ENCODE results near the gene SMIM1. TPM values are rescaled to one million over a fixed set of nuclear protein-coding genes. Genes with fewer than 3 reads are reported as not detected.

The SMIM1 gene
- total RNA-seq, 6 donors from 2014 or later: 2.8 to 20.8 (median 13.5) TPM

GRCh38 chr1:3772027-3772714 lies 378 bp upstream of the SMIM1 start:
- Histone ChIP-seq H3K27me3 (no peaks in the 10 kb centered on the region), H3K9me3 (no peaks in the 10 kb centered on the region), H3K27ac (peak overlapping the region; percentile 61 to 74 (median 70)), H3K4me1 (peaks cover 26 to 58% (median 47%) of the 10 kb centered on the region in 4 donors), H3K36me3 (no peaks in the 10 kb centered on the region), H3K4me3 (peak overlapping the region; percentile 54 to 78 (median 64))
- 0 to 2% methylated on average over 10 of the region's 61 CpGs for WGBS, 2 donors
- ATAC-seq (ENCODE audit: low FRiP score in 2 of 2): peak; percentile 84 to 89
- DNase-seq: peak; percentile 95 to 96
- TF ChIP-seq, protein P1, sequence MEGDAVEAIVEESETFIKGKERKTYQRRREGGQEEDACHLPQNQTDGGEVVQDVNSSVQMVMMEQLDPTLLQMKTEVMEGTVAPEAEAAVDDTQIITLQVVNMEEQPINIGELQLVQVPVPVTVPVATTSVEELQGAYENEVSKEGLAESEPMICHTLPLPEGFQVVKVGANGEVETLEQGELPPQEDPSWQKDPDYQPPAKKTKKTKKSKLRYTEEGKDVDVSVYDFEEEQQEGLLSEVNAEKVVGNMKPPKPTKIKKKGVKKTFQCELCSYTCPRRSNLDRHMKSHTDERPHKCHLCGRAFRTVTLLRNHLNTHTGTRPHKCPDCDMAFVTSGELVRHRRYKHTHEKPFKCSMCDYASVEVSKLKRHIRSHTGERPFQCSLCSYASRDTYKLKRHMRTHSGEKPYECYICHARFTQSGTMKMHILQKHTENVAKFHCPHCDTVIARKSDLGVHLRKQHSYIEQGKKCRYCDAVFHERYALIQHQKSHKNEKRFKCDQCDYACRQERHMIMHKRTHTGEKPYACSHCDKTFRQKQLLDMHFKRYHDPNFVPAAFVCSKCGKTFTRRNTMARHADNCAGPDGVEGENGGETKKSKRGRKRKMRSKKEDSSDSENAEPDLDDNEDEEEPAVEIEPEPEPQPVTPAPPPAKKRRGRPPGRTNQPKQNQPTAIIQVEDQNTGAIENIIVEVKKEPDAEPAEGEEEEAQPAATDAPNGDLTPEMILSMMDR (IDR thresholded peaks at IDR 0.05): no peak
- TF ChIP-seq POLR2A (IDR thresholded peaks at IDR 0.05): peak in 1 of 4 donors; percentile 38

DNA sequence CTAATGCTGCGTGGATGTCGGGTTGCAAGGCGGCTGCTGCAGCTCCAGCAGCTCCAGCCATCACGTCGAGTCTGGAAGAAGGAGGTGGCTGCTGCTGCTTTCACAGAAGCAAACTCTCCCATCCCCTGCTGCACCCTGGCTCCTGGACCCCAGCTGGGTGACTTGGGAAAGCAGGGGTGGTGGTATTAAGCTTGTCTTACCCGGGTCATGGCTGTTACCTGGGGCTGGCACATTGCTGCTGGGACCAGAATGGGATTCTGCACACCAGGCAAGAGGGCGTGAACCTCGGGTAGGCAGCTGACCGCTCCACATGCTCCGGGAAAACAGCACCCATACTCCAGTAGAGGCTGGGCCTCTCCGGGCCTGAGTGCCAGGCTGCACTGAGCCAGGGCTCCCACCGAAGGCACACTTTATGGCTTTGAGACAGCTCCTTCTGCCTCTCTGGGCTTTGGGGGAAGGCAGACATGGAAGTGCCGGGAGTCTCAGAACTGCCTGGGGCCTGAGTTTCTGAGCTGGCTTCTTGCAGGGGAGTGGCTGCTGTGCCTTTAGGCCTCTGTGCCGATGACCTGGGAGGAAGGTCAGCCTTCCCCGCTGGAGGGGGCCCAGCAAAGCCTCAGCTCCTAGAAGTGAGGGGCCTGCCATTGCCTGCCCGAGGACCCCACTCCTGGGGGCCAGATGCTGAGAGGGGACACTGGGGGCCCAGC lies 1.2 kb downstream of the SMIM1 start:
- peak in 1 of 2 donors; percentile 58 for DNase-seq

DNA sequence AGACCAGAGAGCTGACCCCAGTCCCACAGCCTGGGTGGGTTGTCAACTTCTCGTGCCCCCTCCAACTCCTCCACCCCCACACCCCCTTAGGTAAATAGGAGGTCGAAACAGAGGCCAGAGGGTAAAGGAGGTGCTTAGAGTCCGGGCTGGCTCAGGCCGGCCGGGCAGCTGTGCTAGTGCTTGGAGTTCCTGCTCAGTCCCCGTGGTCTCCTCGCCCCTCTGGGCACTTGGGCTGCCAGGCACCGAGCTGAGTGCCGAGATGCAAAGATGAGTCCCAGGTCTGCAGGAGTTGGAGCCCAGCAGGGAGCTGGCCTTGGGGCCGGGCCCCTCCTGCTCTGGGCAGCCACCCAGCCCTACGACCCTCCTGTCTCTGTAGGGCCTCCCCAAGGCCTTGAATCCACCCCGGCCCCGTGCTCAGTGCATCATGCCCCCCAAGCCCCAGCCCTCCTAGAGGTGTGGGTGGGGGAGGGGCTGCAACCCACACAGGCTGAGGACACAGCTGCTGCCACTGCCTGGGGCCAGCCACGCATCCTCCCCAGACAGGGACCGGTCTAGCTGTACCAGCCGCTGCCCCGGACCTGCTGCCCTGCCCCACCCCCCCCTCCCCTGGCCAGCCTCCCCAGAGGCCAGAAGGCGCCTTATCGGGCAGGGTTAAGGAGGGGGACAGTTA lies 1.9 kb downstream of the SMIM1 start:
- DNase-seq: peak in 1 of 2 donors; percentile 80
- TF ChIP-seq POLR2A (IDR thresholded peaks at IDR 0.05) (no peak), EP300 (IDR thresholded peaks at IDR 0.05) (no peak), POLR2AphosphoS5 (IDR thresholded peaks at IDR 0.05) (no peak)
- TF ChIP-seq, protein P1 (IDR thresholded peaks at IDR 0.05): no peak
- ATAC-seq (ENCODE audit: low FRiP score in 2 of 2): no peak
- H3K36me3 ChIP-seq: peaks cover 0 to 12% (median 5%) of the 10 kb centered on the region in 4 donors
- 77% methylated on average over 18 of the region's 19 CpGs; no CpG with 5 or more reads in 1 of the 2 donors for WGBS, 2 donors
- peaks cover 26 to 58% (median 47%) of the 10 kb centered on the region in 4 donors for H3K4me1 ChIP-seq
- H3K27me3 ChIP-seq: no peaks in the 10 kb centered on the region
- H3K9me3 ChIP-seq: no peaks in the 10 kb centered on the region
- no peak overlapping the region for H3K27ac ChIP-seq
- no peak overlapping the region for H3K4me3 ChIP-seq

More for the DNA sequence above, 1.2 kb downstream of the SMIM1 start:
- Histone ChIP-seq H3K4me1 (peaks cover 26 to 58% (median 47%) of the 10 kb centered on the region in 4 donors), H3K27ac (peak overlapping the region in 3 of 4 donors; percentile 67 to 74 (median 73)), H3K9me3 (no peaks in the 10 kb centered on the region), H3K27me3 (no peaks in the 10 kb centered on the region), H3K4me3 (peak overlapping the region in 3 of 4 donors; percentile 56 to 78 (median 73)), H3K36me3 (peaks cover 0 to 5% (median under 1%) of the 10 kb centered on the region in 4 donors)
- 65% methylated on average over 15 of the region's 16 CpGs; no CpG with 5 or more reads in 1 of the 2 donors for WGBS, 2 donors
- no peak for ATAC-seq (ENCODE audit: low FRiP score in 2 of 2)
- TF ChIP-seq EP300 (IDR thresholded peaks at IDR 0.05): no peak
- TF ChIP-seq POLR2A (IDR thresholded peaks at IDR 0.05): no peak
- TF ChIP-seq, protein P1 (IDR thresholded peaks at IDR 0.05): no peak
- no peak for TF ChIP-seq POLR2AphosphoS5 (IDR thresholded peaks at IDR 0.05)

GRCh38 chr1:3774946-3775489 lies 2.5 kb downstream of the SMIM1 start:
- H3K36me3 ChIP-seq: peaks cover 3 to 18% (median 11%) of the 10 kb centered on the region in 4 donors
- WGBS, 2 donors: 53 to 68% methylated on average over 14 of the region's 17 CpGs
- no peak for ATAC-seq (ENCODE audit: low FRiP score in 2 of 2)
- H3K4me3 ChIP-seq: no peak overlapping the region
- peaks cover 26 to 58% (median 47%) of the 10 kb centered on the region in 4 donors for H3K4me1 ChIP-seq
- peak in 1 of 2 donors; percentile 76 for DNase-seq
- H3K27me3 ChIP-seq: no peaks in the 10 kb centered on the region
- TF ChIP-seq POLR2AphosphoS5 (IDR thresholded peaks at IDR 0.05): no peak
- TF ChIP-seq EP300 (IDR thresholded peaks at IDR 0.05): no peak
- TF ChIP-seq POLR2A (IDR thresholded peaks at IDR 0.05): no peak
- TF ChIP-seq, protein P1 (IDR thresholded peaks at IDR 0.05): no peak
- H3K27ac ChIP-seq: no peak overlapping the region
- H3K9me3 ChIP-seq: no peaks in the 10 kb centered on the region
